ENCODE data around the gene SLC38A10.

SLC38A10 gene

DNA sequence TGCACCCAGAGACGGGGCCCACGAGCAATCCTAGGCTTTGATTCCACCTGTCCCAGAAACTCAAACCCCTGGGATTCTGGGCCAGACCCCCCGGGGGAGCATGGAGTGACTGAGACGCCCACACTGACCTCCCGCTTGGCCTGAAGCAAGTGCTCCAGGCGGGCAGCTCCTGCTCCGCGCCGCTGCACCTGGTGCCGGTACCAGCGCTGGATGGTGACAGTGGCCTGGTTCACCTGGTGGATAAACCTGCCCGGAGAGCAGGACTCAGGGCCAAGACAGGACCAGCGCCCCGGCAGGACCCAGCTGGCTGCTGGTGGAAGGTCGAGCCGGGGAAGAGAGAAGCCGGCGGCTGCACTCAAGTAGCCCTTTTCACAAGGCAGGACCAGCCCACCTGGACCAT, 94.9 kb downstream of the SLC38A10 start:
- no peak for DNase-seq

DNA sequence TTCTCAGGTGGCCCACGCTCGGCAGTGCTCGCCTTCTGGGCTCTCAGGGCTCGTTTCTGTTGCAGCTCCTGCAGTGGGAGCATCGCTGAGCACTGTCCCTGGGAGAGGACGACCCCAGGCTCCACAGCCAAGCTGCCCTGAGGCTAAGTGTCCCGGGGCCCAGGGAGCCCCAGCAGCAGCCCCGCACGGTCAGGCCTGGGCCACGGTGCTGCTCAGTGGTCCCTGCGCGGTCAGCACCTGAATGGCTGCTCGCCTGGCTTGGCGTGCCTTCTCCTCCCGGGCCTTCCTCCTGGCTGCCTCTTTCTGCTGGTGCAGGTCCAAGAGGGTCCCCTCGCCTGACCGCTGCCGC, 95.7 kb downstream of the SLC38A10 start:
- DNase-seq: no peak

DNA sequence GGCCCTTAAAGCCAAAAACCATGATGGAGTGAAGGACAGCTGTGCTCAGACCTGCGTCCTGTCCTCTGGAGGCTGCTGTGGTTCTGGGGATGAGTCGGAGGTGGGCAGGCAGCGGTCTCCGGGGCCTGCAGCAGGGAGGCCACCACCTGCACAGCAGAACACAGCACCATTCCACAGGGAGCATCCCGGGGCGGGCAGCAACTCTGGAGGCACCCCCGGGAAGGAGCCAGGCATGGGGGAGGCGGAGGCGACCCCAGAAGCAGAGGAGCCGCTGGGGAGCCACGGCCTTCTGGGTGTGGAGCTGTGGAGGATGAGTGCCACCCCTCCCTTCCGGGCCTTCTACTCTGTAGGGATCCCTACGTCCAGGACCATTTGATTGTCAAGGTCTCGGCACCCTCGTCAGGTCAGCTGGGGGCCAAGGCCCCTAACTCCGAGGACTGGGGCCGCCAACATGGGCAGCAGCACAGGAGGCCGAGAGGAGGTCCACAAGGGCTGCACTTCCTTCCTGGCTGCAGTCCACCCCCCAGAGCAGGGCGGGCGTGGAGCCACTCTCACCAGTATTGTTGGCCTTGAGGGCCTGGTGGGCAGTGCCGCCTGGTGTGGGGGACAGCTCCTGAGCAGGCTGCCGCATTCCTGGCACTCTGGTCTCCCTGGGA, 96.2 kb downstream of the SLC38A10 start:
- DNase-seq: no peak

DNA sequence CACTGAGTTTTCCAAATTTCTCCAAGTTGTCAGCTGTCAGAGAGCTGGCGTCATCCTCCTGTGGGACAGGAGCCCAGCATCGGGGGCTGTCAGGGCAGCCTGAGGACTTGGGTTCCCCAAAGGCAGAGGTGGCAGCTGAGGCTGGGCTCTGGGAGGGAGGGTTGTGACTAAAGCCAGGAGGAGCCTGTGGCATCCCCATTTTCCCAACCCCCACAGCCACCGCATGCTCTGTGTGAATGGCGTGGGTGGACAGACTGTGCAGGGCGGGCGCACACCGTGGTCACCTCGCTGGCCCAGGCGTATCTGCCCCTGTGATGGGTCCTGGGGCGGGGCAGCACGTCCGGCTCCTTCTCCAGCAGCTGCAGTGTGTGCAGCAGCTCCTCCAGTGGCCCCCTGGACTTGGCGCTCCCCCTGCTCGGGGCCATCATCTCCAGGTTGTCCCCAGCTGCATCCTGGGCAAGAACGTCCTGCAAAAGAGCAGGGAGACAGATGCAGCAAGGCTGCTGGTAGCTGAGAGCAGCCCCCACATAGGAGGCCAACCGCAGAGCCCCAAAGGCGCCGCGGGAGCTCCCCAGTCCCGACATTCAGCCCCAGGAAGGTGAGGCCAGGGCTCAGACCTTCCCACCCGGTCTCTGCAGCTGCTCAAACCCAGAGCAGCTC, 97.1 kb downstream of the SLC38A10 start:
- DNase-seq: no peak

DNA sequence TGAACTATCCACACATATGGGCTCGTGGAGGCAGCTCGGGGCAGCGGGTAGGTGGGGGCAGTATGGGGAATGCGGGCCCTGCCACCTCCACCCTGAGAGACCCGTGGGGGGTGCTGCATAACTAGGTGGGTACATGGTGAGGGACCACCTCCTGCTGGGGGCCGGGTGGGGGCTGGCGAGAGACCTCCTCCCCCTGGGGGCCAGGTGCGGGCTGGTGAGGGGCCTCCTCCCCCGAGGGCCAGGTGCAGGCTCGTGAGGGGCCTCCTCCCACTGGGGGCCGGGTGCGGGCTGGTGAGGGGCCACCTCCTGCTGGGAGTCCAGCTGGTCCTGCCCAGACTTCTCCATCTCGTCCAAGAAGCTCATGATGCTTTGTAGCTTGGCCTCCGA, 97.7 kb downstream of the SLC38A10 start:
- DNase-seq: no peak

DNA sequence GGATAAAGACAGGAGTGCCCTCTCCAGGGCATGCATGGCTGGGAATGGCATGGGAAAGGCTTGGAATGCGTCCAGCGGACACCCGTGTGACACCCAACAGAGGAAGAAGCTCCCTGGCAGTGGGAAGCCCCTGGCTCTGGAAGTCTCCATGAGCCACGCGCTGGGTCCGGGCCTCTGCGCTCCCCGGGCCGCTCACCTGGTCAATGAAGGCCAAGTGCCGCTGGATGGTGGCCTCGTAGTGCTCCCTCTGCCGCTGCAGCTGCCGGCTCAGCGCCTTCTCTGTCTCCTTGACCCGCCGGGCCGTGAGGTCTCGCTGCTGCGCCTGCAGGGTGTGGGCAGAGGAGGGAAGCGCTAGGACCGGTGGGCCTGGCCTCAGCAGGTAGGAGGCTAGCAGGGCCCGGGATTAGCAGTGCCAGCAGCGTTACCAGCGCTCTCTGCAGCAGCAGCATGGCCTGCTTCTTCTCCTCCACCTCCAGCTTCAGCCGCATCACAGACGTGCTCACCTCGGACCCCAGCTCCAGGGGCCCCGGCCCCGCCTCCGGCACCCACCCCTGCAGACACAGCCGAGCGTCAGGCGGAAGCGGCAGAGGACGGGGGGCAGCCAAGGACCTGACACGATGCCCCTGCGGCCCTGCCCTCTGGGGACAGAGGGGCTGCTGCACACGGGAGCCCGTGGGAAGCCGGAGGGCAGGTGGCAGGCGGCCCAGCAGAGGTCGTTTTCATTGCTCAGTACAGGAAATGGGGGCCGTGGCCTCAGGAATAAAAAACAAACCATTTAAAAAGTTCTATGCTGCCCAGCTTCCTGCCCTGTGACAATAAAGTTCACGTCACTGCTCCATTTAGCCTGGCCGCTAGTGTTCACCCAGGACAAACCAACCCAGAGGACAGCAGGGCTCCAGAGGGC, 98.3 kb downstream of the SLC38A10 start:
- DNase-seq: no peak

DNA sequence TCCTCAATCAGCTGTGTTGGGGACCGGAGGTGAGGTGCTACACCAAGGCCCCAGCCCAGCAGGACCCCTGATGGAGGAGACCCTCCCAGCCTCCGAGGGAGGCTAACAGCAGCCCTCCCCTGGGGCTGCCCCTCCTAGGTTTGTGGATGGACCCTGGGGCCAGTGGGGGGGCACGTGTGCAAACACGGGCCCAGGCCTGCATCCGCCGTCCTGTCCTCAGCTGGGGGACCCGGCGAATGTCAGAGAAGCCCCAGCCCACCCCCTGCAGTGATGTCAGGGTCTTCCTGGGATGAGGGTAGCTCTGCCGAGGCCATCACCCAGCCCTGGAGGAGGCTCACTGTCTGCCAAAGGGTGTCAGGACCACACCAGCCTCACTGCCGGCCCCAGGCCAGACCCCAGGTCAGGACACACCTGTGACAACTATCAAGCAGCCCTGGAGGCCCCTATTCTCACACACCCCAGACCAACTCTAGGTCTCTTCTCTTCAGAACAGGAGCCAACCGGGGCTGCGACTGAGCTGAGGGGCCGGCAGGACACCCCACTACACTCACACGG, 99.1 kb downstream of the SLC38A10 start:
- no peak for DNase-seq

Measured in MV-4-11 (cell line).